H9 (cell line): ENCODE results near the gene STK38L. TPM values are rescaled to one million over a fixed set of nuclear protein-coding genes. Genes with fewer than 3 reads are reported as not detected.

Source experiments
- DNase-seq: peaks from one replicate; pipeline ENCODE4 v3.0.0-alpha.2; 2017
- H2AFZ ChIP-seq: one replicate; pipeline ENCODE4 v1.6.1; 2013; ENCODE audit warnings: mild to moderate bottlenecking, low read length, control low read depth, moderate library complexity
- H2AK5ac ChIP-seq: 2 replicates; pipeline ENCODE4 v1.6.1; 2013; ENCODE audit warnings: low read length, control low read depth, mixed read lengths; ENCODE audit not compliant: insufficient read length
- H2BK120ac ChIP-seq: one replicate; pipeline ENCODE4 v1.6.1; 2013; ENCODE audit warnings: low read depth, mild to moderate bottlenecking, low read length, control low read depth, inconsistent platforms; ENCODE audit not compliant: poor library complexity, severe bottlenecking
- H2BK12ac ChIP-seq: 2 replicates; pipeline ENCODE4 v1.6.1; 2013; ENCODE audit warnings: low read length, control low read depth, mixed read lengths, low read depth; ENCODE audit not compliant: insufficient read length
- H2BK15ac ChIP-seq: 2 replicates; pipeline ENCODE4 v1.6.1; 2013; ENCODE audit warnings: low read depth, low read length, control low read depth
- H2BK20ac ChIP-seq: one replicate; pipeline ENCODE4 v1.6.1; 2013; ENCODE audit warnings: low read depth, mild to moderate bottlenecking, low read length, control low read depth, inconsistent platforms; ENCODE audit not compliant: poor library complexity, severe bottlenecking
- H2BK5ac ChIP-seq: 2 replicates; pipeline ENCODE4 v1.6.1; 2013; ENCODE audit warnings: low read length, control low read depth, mixed read lengths; ENCODE audit not compliant: insufficient read length
- H3K14ac ChIP-seq: 2 replicates; pipeline ENCODE4 v1.6.1; 2013; ENCODE audit warnings: low read length, control low read depth; ENCODE audit not compliant: insufficient read depth
- H3K18ac ChIP-seq: 2 replicates; pipeline ENCODE4 v1.6.1; 2013; ENCODE audit warnings: low read depth, mild to moderate bottlenecking, mixed read lengths, low read length, control low read depth; ENCODE audit not compliant: insufficient read length
- H3K23ac ChIP-seq: 2 replicates; pipeline ENCODE4 v1.6.1; 2013; ENCODE audit warnings: low read length, control low read depth, mixed read lengths, low read depth; ENCODE audit not compliant: insufficient read length
- H3K23me2 ChIP-seq: 2 replicates; pipeline ENCODE4 v1.6.1; 2013; ENCODE audit warnings: low read depth, mild to moderate bottlenecking, mixed read lengths, low read length, control low read depth; ENCODE audit not compliant: insufficient read length, poor library complexity, severe bottlenecking
- H3K27ac ChIP-seq: 2 replicates; pipeline ENCODE4 v1.5.1; 2013; ENCODE audit warnings: low read length, control low read depth, mixed read lengths, low read depth; ENCODE audit not compliant: insufficient read length
- H3K27me3 ChIP-seq: 2 replicates; pipeline ENCODE4 v1.6.1; 2013; ENCODE audit warnings: low read length, control low read depth, inconsistent platforms; ENCODE audit not compliant: insufficient read depth
- H3K4ac ChIP-seq: 2 replicates; pipeline ENCODE4 v1.6.1; 2013; ENCODE audit warnings: low read depth, mild to moderate bottlenecking, control low read depth, inconsistent platforms, low read length, moderate library complexity
- H3K4me1 ChIP-seq: 2 replicates; pipeline ENCODE4 v1.6.1; 2013; ENCODE audit warnings: low read length, control low read depth, inconsistent platforms; ENCODE audit not compliant: insufficient read depth
- H3K4me2 ChIP-seq: 2 replicates; pipeline ENCODE4 v1.6.1; 2013; ENCODE audit warnings: low read length, control low read depth, mixed read lengths; ENCODE audit not compliant: insufficient read length, insufficient read depth
- H3K56ac ChIP-seq: 2 replicates; pipeline ENCODE4 v1.6.1; 2013; ENCODE audit warnings: low read depth, mild to moderate bottlenecking, mixed read lengths, low read length, control low read depth; ENCODE audit not compliant: insufficient read length
- H3K79me1 ChIP-seq: 2 replicates; pipeline ENCODE4 v1.6.1; 2013; ENCODE audit warnings: low read depth, mild to moderate bottlenecking, moderate library complexity, low read length, control low read depth, inconsistent platforms; ENCODE audit not compliant: insufficient read depth, poor library complexity, severe bottlenecking
- H3K79me2 ChIP-seq: 2 replicates; pipeline ENCODE4 v1.6.1; 2013; ENCODE audit warnings: low read length, control low read depth, inconsistent platforms; ENCODE audit not compliant: insufficient read depth
- H3K9ac ChIP-seq: 2 replicates; pipeline ENCODE4 v1.6.1; 2013; ENCODE audit warnings: low read length, control low read depth, mixed read lengths; ENCODE audit not compliant: insufficient read length; ENCODE audit errors: extremely low read depth
- H3K9me3 ChIP-seq: one replicate; pipeline ENCODE4 v1.6.1; 2013; ENCODE audit warnings: low read depth, low read length, inconsistent platforms; ENCODE audit not compliant: control insufficient read depth
- H3T11ph ChIP-seq: one replicate; pipeline ENCODE4 v1.6.1; 2013; ENCODE audit warnings: mild to moderate bottlenecking, low read length, control low read depth, inconsistent platforms
- H4K20me1 ChIP-seq: one replicate; pipeline ENCODE4 v1.6.1; 2013; ENCODE audit not compliant: control insufficient read depth, insufficient read length, insufficient read depth
- H4K5ac ChIP-seq: 2 replicates; pipeline ENCODE4 v1.6.1; 2013; ENCODE audit warnings: low read depth, mild to moderate bottlenecking, mixed read lengths, low read length, control low read depth; ENCODE audit not compliant: insufficient read length
- H4K8ac ChIP-seq: replicated peaks from 2 replicates; pipeline ENCODE4 v1.6.1; 2013; ENCODE audit warnings: low read length, control low read depth, mixed read lengths, low read depth; ENCODE audit not compliant: insufficient read length
- H4K91ac ChIP-seq: 2 replicates; pipeline ENCODE4 v1.6.1; 2013; ENCODE audit warnings: low read depth, mild to moderate bottlenecking, moderate library complexity, mixed read lengths, low read length, control low read depth; ENCODE audit not compliant: insufficient read length
- H3K27ac Mint-ChIP-seq, 3 experiments: 2 replicates in 2 of 3; 3 replicates in 1 of 3; pipeline ENCODE4 v1.8.0; 2020 to 2021; ENCODE audit warnings: mixed read lengths in 3 of 3, mild to moderate bottlenecking in 1 of 3, moderate library complexity in 1 of 3
- H3K27me3 Mint-ChIP-seq: 2 replicates; pipeline ENCODE4 v1.8.0; 2021; ENCODE audit warnings: low read depth, mild to moderate bottlenecking, moderate library complexity, mixed read lengths
- H3K36me3 Mint-ChIP-seq, 3 experiments: 2 replicates in 2 of 3; 3 replicates in 1 of 3; pipeline ENCODE4 v1.8.0; 2020 to 2021; ENCODE audit warnings: low read depth in 3 of 3, mixed read lengths in 3 of 3; ENCODE audit not compliant: insufficient read depth in 1 of 3
- H3K4me1 Mint-ChIP-seq, 2 experiments: 2 replicates each; pipeline ENCODE4 v1.8.0; 2020; ENCODE audit warnings: mixed read lengths in 2 of 2
- H3K4me3 Mint-ChIP-seq, 2 experiments: 2 replicates in 1 of 2; 3 replicates in 1 of 2; pipeline ENCODE4 v1.8.0; 2020 to 2021; ENCODE audit warnings: mild to moderate bottlenecking in 2 of 2, mixed read lengths in 2 of 2, moderate library complexity in 1 of 2
- H3K9me3 Mint-ChIP-seq, 2 experiments: 2 replicates in 1 of 2; 3 replicates in 1 of 2; pipeline ENCODE4 v1.8.0; 2020; ENCODE audit warnings: mild to moderate bottlenecking in 2 of 2, mixed read lengths in 2 of 2, moderate library complexity in 1 of 2
- WGBS: extraction: QIAGEN DNeasy Blood & Tissue Kit; methylation state at CpG from one replicate; pipeline ENCODE4 v1.1.7; 2013; ENCODE audit warnings: missing lambda C conversion rate, low lambda C conversion rate, mixed read lengths; ENCODE audit not compliant: insufficient read length; ENCODE audit errors: extremely low coverage; 5-methylcytosine and 5-hydroxymethylcytosine counted together
- total RNA-seq: library from RNA; stranded (reverse); gene quantifications from 2 replicates; pipeline ENCODE4 v1.2.1, GENCODE V29; 2021
- TF ChIP-seq, protein P1 (sequence below): fragments of 200-600 bp; sonication (generic); conservative IDR thresholded peaks from 3 replicates; pipeline ENCODE4 v1.8.0; 2021; ENCODE audit warnings: antibody characterized with exemption, mild to moderate bottlenecking

STK38L gene
- total RNA-seq, 1 experiment from 2014 or later = 44.9 TPM

- WGBS = no CpG with 5 or more reads among the region's 2 CpGs
- Histone ChIP-seq H3K9ac (no peak overlapping the region), H2AK5ac (no peak overlapping the region), H3K23me2 (peaks cover 8% of the 10 kb centered on the region), H4K20me1 (no peaks in the 10 kb centered on the region), H2BK15ac (no peak overlapping the region), H3K27me3 (peaks cover 9% of the 10 kb centered on the region; the same call in 1 of the 2 replicates), H3K79me1 (peaks cover 3% of the 10 kb centered on the region), H3K9me3 (no peaks in the 10 kb centered on the region), H3K27ac (no peak overlapping the region), H3K79me2 (peaks cover 6% of the 10 kb centered on the region; the same call in 1 of the 2 replicates), H3K4me2 (no peak overlapping the region), H2BK20ac (no peak overlapping the region), H2BK5ac (no peak overlapping the region), H2BK120ac (no peak overlapping the region), H4K5ac (no peak overlapping the region), H3K23ac (no peak overlapping the region), H2AFZ (no peak overlapping the region), H3T11ph (no peak overlapping the region), H4K8ac (no peak overlapping the region), H3K18ac (no peak overlapping the region), H3K4me1 (no peaks in the 10 kb centered on the region; the same call in none of the 2 replicates), H3K4ac (no peak overlapping the region), H3K56ac (no peak overlapping the region), H2BK12ac (no peak overlapping the region), H3K14ac (no peak overlapping the region), H4K91ac (no peak overlapping the region)
- Mint-ChIP-seq H3K9me3 (no peaks in the 10 kb centered on the region), H3K27me3 (peaks cover 24% of the 10 kb centered on the region), H3K4me1 (peaks cover 23 to 30% of the 10 kb centered on the region in 2 experiments), H3K27ac (no peak overlapping the region), H3K36me3 (no peaks in the 10 kb centered on the region), H3K4me3 (no peak overlapping the region)
- no peak for DNase-seq
- TF ChIP-seq, protein P1, sequence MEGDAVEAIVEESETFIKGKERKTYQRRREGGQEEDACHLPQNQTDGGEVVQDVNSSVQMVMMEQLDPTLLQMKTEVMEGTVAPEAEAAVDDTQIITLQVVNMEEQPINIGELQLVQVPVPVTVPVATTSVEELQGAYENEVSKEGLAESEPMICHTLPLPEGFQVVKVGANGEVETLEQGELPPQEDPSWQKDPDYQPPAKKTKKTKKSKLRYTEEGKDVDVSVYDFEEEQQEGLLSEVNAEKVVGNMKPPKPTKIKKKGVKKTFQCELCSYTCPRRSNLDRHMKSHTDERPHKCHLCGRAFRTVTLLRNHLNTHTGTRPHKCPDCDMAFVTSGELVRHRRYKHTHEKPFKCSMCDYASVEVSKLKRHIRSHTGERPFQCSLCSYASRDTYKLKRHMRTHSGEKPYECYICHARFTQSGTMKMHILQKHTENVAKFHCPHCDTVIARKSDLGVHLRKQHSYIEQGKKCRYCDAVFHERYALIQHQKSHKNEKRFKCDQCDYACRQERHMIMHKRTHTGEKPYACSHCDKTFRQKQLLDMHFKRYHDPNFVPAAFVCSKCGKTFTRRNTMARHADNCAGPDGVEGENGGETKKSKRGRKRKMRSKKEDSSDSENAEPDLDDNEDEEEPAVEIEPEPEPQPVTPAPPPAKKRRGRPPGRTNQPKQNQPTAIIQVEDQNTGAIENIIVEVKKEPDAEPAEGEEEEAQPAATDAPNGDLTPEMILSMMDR = no peak
Observed at GRCh38 chr12:27336282-27336653, 92.2 kb downstream of the STK38L start.
